HG03439 (cell line): ENCODE results near the gene ZNF827.

Source experiments
- ATAC-seq: cut with Tn5 transposase; IDR thresholded peaks from one replicate; pipeline ENCODE4 v1.9.1; 2021; ENCODE audit warnings: mild to moderate bottlenecking, moderate library complexity; ENCODE audit not compliant: unreplicated experiment

Gene ZNF827, protein sequence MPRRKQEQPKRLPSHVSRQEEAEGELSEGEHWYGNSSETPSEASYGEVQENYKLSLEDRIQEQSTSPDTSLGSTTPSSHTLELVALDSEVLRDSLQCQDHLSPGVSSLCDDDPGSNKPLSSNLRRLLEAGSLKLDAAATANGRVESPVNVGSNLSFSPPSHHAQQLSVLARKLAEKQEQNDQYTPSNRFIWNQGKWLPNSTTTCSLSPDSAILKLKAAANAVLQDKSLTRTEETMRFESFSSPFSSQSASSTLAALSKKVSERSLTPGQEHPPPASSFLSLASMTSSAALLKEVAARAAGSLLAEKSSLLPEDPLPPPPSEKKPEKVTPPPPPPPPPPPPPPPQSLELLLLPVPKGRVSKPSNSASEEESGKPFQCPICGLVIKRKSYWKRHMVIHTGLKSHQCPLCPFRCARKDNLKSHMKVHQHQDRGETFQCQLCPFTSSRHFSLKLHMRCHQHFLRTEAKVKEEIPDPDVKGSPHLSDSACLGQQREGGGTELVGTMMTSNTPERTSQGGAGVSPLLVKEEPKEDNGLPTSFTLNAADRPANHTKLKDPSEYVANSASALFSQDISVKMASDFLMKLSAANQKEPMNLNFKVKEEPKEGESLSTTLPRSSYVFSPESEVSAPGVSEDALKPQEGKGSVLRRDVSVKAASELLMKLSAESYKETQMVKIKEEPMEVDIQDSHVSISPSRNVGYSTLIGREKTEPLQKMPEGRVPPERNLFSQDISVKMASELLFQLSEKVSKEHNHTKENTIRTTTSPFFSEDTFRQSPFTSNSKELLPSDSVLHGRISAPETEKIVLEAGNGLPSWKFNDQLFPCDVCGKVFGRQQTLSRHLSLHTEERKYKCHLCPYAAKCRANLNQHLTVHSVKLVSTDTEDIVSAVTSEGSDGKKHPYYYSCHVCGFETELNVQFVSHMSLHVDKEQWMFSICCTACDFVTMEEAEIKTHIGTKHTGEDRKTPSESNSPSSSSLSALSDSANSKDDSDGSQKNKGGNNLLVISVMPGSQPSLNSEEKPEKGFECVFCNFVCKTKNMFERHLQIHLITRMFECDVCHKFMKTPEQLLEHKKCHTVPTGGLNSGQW

DNA sequence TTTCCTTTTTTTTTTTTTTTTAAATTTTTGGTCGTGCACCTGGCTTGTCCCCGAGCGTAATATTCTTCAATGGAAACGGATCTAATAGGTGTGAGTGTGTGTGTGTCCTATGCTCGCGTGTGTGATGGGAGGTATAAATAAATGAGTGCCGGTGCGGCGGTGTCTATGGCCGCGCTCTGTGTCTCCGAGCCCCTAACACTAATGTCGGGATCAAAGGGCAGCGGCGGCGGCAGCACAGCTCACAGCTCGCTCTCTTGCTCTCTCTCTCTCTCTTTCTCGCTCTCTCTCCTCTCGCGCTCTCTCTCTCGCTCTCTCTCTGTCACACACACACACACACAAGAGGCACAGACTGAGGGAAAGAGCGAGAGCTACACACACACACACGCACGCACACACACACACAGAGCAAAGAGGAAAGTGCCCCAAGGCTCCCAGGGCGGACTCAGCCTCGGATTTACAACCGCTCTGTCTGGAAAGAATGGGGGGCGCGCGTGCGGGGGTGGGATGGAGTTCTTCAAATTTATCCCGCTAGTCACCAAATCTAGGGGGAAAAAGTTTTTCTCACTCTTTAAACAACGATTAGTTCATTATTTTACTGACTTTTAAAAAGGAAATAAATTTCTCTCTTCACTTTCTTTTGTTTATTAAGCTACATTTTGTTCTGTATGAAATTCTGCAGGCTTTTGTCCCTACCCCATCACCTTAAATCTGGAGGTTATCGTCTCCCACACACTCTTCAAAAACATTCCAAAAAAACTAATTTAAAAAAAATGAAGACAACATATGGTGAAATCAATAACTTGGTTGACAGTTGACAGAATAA, at the start of gene ZNF827:
Gene ZNF827, minus strand, starts transcription at position 206 of the 823 bp plus-strand sequence. CDS start 416 bp downstream, outside the sequence.
- no peak for ATAC-seq

DNA sequence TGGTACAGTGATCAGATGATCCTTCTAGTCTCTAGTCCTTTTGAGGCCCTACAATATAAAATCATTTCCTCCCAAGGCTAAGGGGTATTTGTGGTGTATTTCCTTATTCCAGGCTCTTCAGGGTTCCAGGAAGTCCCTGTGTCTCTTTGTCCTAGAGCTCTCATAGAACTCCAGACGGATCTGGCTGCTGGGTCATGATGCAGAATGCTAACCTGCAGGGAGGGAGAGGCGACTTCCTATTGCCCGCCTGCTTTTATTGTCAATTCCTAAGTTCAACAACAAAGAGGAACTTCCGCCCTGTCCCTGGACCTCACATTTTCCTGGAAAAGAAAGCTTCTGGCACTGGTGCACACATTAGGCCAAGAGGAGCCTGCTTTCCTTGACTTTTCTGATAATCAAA, 45.9 kb upstream of the ZNF827 start:
- ATAC-seq, result no peak

DNA sequence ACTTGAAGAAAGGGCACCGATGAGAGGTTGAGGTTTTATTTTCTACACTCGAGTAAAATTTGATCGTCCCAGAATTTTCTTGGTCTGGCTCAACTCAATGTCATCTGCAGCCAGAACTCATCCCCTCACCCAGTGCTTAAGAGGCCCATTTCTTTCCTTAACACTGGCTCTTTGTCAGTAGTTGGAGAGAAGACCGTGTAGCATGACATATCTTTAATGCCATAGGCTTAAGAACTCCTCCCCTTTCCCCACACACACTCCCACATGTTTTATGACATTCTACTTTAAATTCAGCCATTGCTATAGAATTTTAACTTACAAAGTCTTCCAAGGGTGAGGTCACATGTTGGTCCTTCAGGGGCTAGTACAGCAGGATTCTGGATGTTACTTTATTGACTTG, 44.2 kb upstream of the ZNF827 start:
- ATAC-seq, result no peak

DNA sequence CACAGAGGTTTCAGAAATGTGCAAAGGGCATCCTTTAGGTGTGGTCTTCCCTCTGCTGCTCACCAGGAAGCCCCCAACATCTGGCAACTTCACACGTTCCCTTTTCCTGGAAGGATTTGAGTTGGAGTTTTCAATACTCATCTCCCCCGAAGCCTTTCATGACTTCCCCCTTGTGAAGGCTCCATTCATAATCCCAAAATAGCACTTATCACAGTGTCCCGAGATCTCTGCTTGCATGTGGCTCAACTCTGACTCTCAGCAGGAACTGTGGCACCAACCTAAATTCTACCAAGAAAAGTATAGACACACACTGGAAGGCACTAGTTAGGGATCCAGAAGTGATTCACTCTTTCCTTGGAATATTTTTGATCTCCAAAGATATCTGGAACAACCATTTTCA, 40.5 kb upstream of the ZNF827 start:
- ATAC-seq, result no peak

DNA sequence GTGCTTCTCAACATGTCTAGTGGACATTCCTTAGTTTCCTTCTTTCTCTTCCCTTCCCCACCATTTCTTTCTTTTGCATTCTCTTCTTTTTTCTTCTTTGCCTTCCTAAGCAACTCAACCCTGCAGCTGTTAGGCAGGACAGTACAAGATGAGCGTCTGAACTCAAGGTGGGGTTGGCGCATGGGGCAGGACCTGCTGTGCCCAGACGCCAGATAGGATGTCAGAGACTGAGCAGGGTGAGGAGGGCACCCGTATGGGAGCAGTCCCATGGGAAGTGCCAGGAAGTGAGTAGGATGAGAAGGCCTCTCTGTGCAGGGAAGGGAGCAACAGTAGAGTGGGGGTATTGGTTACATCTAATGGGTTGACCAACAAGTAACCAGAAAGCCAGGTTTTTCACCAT, 38.1 kb upstream of the ZNF827 start:
- ATAC-seq, result no peak

DNA sequence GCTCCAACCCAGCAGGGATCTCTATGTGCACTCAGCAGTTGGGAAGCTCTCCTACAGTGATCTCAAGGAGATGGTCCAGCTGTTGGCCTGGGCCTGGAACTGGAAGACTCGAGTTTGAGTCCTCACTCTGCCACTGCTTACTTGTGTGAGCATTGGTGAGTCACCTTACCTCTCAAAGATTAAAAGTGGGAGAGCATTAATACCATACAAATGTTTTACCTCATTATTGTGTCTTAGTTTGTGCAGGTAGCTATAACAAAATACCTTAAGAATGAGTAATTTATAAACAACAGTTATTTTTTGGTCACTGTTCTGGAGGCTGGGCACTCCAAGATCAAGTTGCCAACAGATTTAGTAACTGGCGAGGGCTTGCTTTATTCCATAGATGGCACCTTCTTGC, 21.4 kb upstream of the ZNF827 start:
- no peak for ATAC-seq

DNA sequence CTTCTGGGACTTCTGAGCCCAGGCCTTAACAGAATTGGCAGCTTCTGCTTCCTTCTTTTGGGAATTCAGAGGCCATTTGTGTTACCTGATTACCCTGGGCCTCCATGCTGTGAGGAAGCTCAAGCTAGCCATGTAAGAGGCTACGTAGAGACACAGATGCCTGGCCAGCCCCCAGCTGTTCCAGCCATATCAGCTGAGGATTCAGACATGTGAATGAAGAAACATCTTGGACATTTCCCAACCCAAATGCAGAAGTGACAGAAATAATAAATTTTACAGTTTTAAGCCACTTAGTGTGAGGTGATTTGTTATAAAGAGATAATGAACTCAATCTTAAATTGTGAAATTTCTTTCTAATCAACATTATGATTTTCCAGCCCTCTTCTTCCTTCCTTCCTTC, 18.7 kb upstream of the ZNF827 start:
- no peak for ATAC-seq

DNA sequence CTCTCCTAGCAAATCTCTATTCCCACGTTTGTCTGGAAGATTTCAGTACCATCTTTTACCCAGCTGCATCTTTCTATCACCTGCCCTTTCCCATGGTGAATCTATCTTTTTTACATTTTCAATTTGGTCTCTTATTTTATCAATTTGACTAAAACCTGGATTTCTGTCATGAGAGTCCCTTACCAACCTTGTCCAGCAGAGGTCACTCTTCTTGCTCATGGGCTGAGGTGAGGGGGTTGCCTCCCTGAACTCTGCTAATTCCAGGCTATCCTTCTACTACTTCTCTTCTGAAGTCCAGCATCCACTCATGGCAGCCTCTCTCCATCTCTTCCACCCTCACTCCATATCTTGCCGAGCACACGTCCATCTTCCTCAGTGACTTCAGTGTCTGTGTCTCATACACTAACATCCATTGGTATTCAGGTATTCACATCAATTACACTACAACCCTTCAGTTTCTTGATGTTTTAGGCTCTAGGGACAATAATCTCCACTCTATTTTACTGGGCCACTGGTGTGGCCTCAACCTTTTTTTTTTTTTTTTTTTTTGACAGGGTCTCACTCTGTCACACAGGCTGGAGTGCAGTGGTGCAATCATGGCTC, 17.8 kb upstream of the ZNF827 start:
- no peak for ATAC-seq

DNA sequence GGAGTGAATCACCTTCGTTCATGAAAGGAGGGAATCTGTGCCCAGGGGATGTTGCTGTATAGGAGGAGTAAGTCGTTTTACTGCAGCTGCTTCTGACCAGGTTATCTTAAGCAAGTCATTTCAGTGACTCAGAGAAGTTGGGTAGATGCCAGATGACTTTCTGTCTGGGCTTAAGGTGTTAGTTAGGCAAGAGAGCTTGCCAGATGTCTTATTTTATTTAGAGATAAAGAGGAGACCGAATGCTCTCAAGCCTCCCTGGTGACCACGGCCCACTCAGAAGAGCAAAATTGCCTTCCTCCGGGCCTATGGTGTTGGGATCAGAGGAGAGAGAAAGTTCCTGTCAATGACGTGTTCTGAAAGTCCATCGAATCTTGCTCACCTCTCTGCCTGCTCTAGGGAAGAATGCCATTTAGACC, 16.3 kb upstream of the ZNF827 start:
- ATAC-seq, result no peak

DNA sequence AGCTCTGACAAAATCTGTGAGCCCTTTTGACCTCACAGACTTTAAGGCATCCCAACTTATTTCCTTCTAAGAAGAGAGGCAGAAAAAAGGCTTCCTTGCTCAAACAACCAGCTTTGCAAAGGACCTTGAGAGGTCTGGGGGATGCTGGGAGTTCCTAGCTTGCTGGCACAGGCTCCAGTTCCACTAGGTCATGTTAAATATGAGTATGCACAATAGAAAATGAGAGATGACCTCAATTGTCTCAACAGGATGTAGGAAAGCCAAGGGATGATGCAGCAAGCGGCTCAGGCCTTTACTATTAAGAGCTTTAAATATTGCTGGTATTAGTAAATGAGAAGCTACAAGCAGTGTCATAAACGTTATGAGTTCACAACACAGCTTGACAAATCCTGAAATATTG, 13.3 kb upstream of the ZNF827 start:
- ATAC-seq, result no peak

DNA sequence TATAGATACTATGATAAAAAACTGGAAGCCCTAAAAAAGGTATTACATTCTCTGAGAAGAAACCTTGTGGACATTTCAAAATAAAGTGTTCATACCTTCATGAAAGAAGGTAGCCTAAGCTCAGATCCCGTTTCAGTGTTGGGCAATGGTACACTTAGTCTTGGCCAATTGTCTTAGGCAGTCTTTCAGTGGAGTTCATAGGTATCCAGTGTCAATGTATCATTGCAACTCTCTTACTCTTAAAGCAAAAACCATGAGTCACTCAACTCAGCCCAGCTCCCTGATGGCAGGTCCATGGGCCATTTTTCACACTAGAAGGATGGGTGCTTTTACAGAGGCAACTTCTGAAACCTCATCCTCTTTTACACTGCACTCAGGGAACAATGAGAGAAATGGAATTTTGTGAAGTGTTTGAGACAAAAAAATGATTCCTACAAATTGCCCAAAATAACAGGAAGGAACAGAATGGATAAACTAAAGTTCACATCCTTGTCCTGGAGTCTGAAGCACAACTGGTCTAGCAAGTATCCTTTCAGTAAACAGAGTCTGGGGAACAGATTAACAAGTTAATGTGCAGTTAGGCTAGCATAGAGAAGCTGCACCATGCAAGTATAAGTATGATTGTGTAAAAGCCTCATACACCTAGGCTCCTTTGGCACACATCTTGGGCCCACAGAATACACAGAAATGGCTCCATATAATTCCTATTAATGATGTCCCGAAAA, 7.0 kb upstream of the ZNF827 start:
- no peak for ATAC-seq

DNA sequence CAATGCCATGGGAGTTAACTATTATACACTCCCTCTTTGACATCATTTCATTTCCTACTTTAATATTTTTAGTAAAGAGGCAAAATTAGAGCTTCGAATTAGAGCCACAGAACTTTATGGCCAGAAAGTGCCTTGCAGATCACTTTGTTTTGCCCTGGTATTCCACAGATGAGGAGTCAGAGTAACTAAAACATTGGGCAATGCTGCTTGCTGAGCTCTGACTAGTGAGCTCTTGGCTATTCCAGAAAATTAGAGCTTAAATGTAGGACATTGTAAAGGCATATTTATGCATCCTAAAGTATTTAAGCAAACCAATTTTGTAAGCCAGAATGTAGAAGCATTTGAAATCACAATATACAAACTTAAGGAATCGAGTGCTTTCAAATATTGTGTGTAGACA, 6.3 kb upstream of the ZNF827 start:
- ATAC-seq, result no peak

DNA sequence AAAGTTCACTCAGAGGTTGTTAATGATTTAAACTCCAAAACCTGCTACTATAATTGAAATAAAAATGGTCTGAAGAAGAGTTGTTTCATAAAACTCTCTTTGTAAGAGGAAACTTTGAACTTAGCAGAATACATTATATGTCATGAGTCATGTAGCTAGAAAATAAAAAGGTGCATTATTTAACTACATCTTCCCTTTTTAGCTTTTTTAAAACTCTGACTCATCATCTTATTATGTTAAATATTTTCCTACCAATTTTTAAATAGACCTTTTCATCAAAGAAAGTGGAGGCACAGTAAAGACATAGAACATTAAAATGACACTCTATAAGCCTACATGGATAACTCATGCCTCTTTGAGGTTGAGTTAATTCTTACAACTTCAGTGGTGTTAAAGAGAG, 1.2 kb upstream of the ZNF827 start:
- no peak for ATAC-seq

DNA sequence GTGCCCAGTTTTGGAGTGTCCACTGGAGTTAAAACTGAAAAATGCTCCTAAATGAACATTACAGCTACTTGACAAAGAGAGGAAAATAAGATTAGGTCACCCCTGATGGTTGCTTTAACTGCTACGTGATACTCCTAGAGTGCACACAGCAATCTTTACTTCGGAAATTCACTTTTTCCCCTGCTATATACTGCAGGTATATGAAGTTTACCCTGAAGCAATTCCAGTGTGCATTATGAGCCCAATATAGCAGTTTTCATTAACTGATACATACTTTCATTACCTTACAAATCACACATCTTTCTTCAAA, 773 bp upstream of the ZNF827 start:
- ATAC-seq, result no peak

DNA sequence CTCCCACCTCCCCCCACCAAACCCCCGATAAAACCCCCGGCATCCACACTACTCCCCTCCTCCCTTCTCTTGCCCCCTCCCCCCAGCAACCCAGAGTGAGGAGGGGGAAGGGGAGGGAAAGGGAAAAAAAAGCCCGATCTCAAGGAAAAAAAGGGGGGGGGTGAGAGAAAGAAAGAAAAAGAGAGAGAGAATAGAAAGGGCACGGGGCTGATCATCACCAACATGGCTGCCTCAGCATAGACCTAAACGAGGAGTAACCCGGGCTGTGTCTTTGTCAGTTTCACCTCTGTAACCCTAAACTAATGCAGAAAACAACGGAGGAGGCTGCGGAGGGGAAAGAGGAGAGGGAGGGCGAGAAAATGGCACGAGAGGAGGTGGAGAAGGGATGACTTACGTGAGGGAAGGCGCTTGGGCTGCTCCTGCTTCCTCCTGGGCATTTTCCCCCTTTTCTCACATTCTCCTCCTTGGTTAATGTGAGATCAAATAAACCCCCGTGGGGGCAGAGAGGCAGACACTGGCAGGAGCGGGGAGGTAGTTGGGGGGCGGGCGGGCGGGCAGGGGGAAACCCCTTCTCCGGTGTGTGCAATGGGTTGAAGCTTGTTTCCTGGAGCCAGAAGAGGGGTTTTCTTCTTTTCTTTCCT, 532 bp downstream of the ZNF827 start:
- ATAC-seq, result no peak

DNA sequence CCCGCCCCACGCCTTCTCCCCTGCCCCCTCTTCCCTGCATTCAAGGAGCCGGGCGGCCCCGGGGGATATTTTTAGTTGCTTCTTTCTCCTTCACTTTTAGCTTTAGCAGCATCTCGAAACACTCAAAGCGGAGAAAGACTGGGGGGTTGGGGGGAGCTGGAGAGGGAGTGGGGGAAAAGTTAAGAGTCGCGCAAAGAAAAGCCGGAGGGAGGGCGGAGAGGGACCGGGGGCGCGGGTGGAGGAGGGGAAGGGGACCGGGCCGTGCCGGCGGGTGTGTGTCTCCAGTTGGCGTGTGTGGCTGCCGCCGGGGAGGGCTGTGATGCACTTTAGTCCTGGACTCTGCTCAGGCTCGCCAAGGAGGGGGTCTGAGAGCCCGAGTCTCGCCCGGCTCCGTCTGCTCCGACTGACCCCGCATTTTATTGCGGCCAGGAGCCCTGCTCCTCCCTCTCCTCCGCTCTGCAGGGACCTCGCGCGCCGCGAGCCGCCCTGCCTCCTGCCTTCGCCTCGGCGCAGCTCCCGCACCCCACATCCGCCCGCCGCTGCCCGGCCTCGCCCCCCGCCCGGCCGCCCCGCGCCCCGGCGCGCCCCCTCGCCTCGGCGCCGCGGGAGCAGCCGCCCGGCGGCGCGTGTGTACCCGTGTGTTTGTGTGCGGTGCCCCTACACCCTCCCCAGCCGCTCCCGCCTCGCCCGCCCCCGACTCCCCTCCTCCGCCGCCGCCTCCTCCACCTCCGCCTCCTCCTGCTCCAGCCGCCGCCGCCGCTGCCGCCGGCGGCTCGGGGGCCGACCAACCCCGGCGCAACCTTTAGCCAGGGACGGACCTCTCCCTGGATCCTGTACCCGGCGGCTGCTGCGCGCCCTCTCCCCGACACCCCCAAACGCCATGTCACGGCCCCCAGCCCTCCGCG, 1.4 kb downstream of the ZNF827 start:
- ATAC-seq, result peak; percentile 24

DNA sequence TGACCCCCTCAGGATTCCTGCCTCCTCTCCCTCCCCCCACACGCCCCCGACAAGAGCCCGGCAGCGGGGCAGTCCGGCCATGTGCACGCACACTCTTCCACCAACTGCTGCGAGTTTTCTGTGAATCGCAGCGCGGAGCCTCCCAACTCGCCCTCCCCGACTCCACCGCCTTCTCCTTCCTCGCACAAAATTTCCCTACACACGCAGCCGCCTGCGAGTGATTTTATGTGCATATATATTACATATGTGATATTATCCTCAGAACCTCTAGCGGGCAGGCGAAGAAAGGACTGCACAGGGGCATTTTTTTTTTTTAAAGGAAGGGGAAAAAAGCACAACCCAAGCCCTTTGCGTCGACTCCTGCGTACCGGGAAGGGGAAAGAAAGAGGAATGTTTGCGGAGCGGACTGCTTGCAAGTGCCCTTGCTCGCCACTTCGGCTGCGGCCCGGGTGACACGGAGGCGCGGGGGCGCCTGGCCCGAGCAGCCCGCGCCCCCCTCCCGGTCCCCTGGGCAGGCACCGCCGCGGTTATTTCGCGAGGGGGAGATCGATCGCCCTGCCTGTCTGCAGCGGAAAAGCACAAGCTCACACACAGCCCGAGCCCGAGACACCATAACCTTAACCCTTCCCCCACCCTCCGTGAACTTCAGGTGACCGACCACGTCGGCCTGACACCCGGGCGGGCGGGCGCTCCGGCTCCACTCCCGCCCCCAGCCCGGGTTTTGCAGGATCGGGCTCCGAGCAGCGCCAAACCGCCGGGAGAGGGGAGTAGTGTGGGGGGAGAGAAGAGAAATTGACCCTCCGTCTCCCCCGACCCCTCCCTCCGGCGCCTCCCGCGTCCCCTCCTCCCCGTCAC, 2.3 kb downstream of the ZNF827 start:
- peak; percentile 48 for ATAC-seq
